ENCODE measurements around the gene KNDC1. TPM values are rescaled to one million over a fixed set of nuclear protein-coding genes. Genes with fewer than 3 reads are reported as not detected.

The KNDC1 gene
- total and polyA plus RNA-seq, 2 of the 4 experiments (the other 2 are of a cell fraction): 0.18 to 1.1 TPM

- Histone ChIP-seq H3K79me1 (ENCODE audit: low read depth in 1 of 2, low read length in 2 of 2) (no peaks in the 10 kb centered on the region), H2BK120ac (ENCODE audit: low read depth, low read length) (no peak overlapping the region), H3K4ac (ENCODE audit: low read depth, low read length) (no peak overlapping the region), H2AK5ac (ENCODE audit: low read depth, low read length) (no peak overlapping the region), H4K91ac (ENCODE audit: insufficient read depth, low read depth, low read length) (no peak overlapping the region), H3K4me2 (ENCODE audit: low read depth, low read length) (no peak overlapping the region), H3K56ac (ENCODE audit: extremely low read depth, insufficient read depth, low read length) (no peak overlapping the region), H3K14ac (replicated peaks; ENCODE audit: low read depth, low read length) (no peak overlapping the region), H4K20me1 (ENCODE audit: insufficient read depth, low read length) (no peaks in the 10 kb centered on the region), H3K4me1 (ENCODE audit: control insufficient read depth, insufficient read depth, low read length) (no peaks in the 10 kb centered on the region), H3K9me1 (ENCODE audit: insufficient read depth, low read length) (no peaks in the 10 kb centered on the region), H4K5ac (ENCODE audit: low read depth, low read length) (no peak overlapping the region), H3K9ac (ENCODE audit: low read depth, low read length) (no peak overlapping the region), H3K27ac (ENCODE audit: insufficient read depth, low read length) (no peak overlapping the region), H3K23ac (ENCODE audit: low read depth, low read length) (no peak overlapping the region), H2AK9ac (replicated peaks; ENCODE audit: low read depth, low read length, poor library complexity) (peak overlapping the region; percentile 13), H4K8ac (ENCODE audit: low read depth in 2 of 2, low read length in 2 of 2) (no peak overlapping the region), H3K9me3 (ENCODE audit: control insufficient read depth, insufficient read depth, low read length) (no peaks in the 10 kb centered on the region), H3K36me3 (ENCODE audit: control insufficient read depth, insufficient read depth, low read length) (peaks cover 2% of the 10 kb centered on the region), H2BK5ac (ENCODE audit: low read depth, low read length, poor library complexity, severe bottlenecking) (no peak overlapping the region), H3K4me3 (ENCODE audit: insufficient read depth, low read depth, low read length) (no peak overlapping the region), H2BK20ac (ENCODE audit: low read depth, low read length) (no peak overlapping the region), H3K18ac (ENCODE audit: low read depth, low read length) (no peak overlapping the region), H2AFZ (replicated peaks; ENCODE audit: low read length, poor library complexity) (no peak overlapping the region), H2BK15ac (ENCODE audit: low read depth, low read length) (no peak overlapping the region), H3K27me3 (ENCODE audit: control insufficient read depth, insufficient read depth, low read length) (no peaks in the 10 kb centered on the region)
- in situ Hi-C loops (cut with MboI; ENCODE audit: low sequenced_read_pairs): no loop called here
- WGBS, 2 experiments (ENCODE audit: extremely low coverage in 2 of 2, insufficient read length in 1 of 2): 71% methylated on average over 14 of the region's 23 CpGs; no CpG with 5 or more reads in 1 of the 2 experiments
- POLR2A ChIA-PET (ENCODE audit: unreplicated experiment): no interaction called here
- DNase-seq: no peak
- intact Hi-C loops (cut with micrococcal nuclease): no loop called here
- ATAC-seq (ENCODE audit: low read depth): no peak
- TF ChIP-seq SMC3 (IDR thresholded peaks at IDR 0.05; ENCODE audit: low read depth, low read length): no peak
- no peak for TF ChIP-seq MAZ (IDR thresholded peaks at IDR 0.05; ENCODE audit: borderline replicate concordance, low read depth, low read length)
- TF ChIP-seq NFE2L2 (IDR thresholded peaks at IDR 0.05; ENCODE audit: low read depth, low read length): no peak
- TF ChIP-seq RFX5 (IDR thresholded peaks at IDR 0.05; ENCODE audit: low read depth, low read length): no peak
- no peak for TF ChIP-seq RCOR1 (IDR thresholded peaks at IDR 0.05; ENCODE audit: insufficient replicate concordance, low read length)
- no peak for TF ChIP-seq FOS (IDR thresholded peaks at IDR 0.05; ENCODE audit: low read depth, low read length)
- TF ChIP-seq CEBPB (IDR thresholded peaks at IDR 0.05; ENCODE audit: low read depth, low read length): no peak
- no peak for TF ChIP-seq POLR2A (IDR thresholded peaks at IDR 0.05; ENCODE audit: low read depth, low read length)
- no peak for TF ChIP-seq BHLHE40 (IDR thresholded peaks at IDR 0.05; ENCODE audit: low read depth, low read length)
- no peak for TF ChIP-seq MAFK (IDR thresholded peaks at IDR 0.05; ENCODE audit: low read depth, low read length)
- no peak for TF ChIP-seq ELK1 (IDR thresholded peaks at IDR 0.05; ENCODE audit: borderline replicate concordance, low read depth, low read length)
- TF ChIP-seq RAD21 (IDR thresholded peaks at IDR 0.05; ENCODE audit: low read length): no peak
- TF ChIP-seq, protein P1, sequence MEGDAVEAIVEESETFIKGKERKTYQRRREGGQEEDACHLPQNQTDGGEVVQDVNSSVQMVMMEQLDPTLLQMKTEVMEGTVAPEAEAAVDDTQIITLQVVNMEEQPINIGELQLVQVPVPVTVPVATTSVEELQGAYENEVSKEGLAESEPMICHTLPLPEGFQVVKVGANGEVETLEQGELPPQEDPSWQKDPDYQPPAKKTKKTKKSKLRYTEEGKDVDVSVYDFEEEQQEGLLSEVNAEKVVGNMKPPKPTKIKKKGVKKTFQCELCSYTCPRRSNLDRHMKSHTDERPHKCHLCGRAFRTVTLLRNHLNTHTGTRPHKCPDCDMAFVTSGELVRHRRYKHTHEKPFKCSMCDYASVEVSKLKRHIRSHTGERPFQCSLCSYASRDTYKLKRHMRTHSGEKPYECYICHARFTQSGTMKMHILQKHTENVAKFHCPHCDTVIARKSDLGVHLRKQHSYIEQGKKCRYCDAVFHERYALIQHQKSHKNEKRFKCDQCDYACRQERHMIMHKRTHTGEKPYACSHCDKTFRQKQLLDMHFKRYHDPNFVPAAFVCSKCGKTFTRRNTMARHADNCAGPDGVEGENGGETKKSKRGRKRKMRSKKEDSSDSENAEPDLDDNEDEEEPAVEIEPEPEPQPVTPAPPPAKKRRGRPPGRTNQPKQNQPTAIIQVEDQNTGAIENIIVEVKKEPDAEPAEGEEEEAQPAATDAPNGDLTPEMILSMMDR (conservative IDR thresholded peaks at IDR 0.05; ENCODE audit: low read depth, low read length): no peak
- TF ChIP-seq CHD1 (IDR thresholded peaks at IDR 0.05; ENCODE audit: low read depth, low read length): no peak
- dilution Hi-C loops (cut with HindIII; ENCODE audit: low sequenced_read_pairs, unreplicated experiment): no loop called here
- BruUV-seq (replicated peaks): no TSS peak
- CTCF ChIA-PET: no interaction called here
Observed at GRCh38 chr10:133184591-133185244, 24.7 kb downstream of the KNDC1 start.
